Lower leg skin (tissue), 3 donors: ENCODE measurements around the gene OR13H1.

Source experiments
- CTCF ChIP-seq, 3 donors: fragments of 450-650 bp; IDR thresholded peaks; one replicate each; pipeline ENCODE4 v1.5.1; 2016; ENCODE audit warnings: antibody characterized with exemption in 3 of 3, mild to moderate bottlenecking in 3 of 3, moderate library complexity in 2 of 3
- POLR2A ChIP-seq, 2 donors: fragments of 450-650 bp; IDR thresholded peaks; one replicate each; pipeline ENCODE4 v1.6.1; 2016 to 2017; ENCODE audit warnings: antibody characterized with exemption in 2 of 2, mild to moderate bottlenecking in 1 of 2, moderate library complexity in 1 of 2

GRCh38 chrX:131521824-131522223, 22.1 kb upstream of the OR13H1 start:
- no peak for TF ChIP-seq CTCF (IDR thresholded peaks at IDR 0.05)
- TF ChIP-seq POLR2A (IDR thresholded peaks at IDR 0.05): no peak
